ENCODE data around the gene PSORS1C2.

- no peak for TF ChIP-seq CTCF (IDR thresholded peaks at IDR 0.05)
- TF ChIP-seq EZH2 (IDR thresholded peaks at IDR 0.05; ENCODE audit: borderline replicate concordance, insufficient read depth, low read depth, low read length, poor library complexity, severe bottlenecking): no peak
Measured at GRCh38 chr6:31125586-31126363, 13.1 kb downstream of the PSORS1C2 start.
